T-helper 9 cell (primary cell): ENCODE results near the gene STK32B.
"Not testable (repeated sequence)": the region's sequence is repeated elsewhere in the genome, so short reads cannot be mapped to it uniquely, and the experiment has no call there.

Experiments used
- DNase-seq: peaks from one replicate; pipeline ENCODE4 v3.0.0-alpha.2; 2020

The STK32B gene

GRCh38 chr4:5277079-5277478, 225.8 kb downstream of the STK32B start:
- DNase-seq = no peak

GRCh38 chr4:5278213-5278612, 226.9 kb downstream of the STK32B start:
- no peak for DNase-seq

DNA sequence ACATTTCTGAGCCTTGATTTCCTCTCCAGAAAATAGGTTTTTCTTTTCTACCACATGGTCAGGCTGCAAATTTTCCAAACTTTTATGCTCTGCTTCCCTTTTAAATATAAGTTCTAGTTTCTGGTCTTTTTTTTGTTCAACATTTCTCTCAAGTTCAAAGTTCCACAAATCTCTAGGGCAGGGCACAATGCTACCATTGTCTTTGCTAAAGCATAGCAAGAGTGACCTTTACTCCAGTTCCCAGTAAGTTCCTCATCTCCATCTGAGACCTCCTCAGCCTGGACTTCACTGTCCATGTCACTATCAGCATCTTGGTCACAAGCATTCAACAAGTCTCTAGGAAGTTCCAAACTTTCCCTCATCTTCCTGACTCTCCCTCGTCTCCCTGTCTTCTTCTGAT, 228.8 kb downstream of the STK32B start:
- not testable (repeated sequence) for DNase-seq

GRCh38 chr4:5280828-5281227, 229.5 kb downstream of the STK32B start:
- DNase-seq = no peak

DNA sequence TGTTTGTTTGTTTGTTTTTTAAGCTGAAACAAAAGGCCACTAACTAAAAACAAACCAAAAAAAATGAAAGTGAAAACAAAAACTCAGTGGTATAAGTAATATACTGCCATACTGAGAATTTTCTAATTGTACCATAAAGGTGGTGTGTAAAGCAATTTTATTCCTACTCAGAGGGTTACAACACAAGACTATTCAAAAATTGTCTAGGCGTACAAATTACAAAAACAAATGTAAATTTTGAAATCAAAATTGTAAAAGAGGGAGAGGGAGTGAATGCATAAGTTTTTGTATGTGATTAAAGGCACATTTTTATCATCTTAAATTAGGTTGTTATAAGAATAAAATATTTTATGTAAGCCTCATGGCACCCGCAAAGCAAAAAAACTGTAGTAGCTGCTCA, 232.6 kb downstream of the STK32B start:
- no peak for DNase-seq

DNA sequence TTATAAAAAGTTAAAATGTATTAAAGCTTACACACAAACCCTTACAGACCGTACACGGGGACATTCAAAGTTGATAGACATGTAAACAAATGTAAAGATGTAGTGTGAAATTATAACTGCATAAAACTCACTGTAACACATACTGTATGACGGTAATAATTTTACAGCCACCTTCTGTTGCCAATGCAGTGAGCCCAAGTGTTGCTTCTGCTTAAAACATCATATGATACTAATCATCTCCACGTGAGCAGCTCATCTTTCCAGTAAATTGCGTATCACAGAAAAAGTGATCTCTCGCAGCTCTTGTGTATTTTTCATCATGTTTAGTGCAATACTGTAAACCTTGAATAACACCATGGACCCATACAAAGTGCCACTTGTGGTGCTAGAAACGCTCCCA, 233.2 kb downstream of the STK32B start:
- DNase-seq = no peak

- no peak for DNase-seq
These were observed 240.8 kb downstream of the STK32B start for GRCh38 chr4:5292101-5292500.

GRCh38 chr4:5298000-5298787, 246.9 kb downstream of the STK32B start:
- not testable (repeated sequence) for DNase-seq

DNA sequence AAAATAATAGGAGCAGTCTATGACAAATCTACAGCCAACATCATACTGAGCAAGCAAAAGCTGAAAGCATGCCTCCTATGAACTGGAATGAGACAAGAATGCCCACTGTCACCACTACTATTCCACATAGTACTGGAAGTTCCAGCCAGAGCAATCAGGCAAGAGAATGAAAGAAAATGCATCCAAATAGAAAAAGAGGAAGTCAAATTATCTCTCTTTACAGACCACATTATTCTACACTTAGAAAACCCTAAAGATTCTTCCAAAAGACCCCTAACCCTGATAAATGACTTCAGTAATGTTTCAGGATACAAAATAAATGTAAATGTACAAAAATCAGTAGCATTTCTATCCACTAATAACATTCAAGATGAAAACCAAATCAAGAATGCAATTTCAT, 249.0 kb downstream of the STK32B start:
- DNase-seq = no peak

DNA sequence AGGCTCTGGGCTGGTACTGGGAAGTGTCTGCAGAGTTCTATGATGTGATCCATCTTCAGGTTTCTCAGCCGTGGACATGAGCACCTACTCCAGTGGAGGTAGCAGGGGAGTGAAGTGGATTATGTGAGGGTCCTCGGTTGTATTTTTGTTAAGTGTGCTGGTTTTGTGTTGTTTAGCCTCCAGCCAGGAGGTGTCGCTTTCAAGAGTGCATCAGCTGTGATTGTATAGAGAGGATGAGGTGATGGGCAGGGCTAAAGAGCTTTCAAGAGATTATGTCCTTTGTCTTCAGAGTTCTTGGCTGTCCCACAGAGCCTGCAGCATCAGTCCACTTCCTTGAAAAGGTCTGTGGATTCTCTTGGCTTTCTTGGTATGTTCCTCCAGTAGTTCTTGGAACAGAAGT, 256.6 kb downstream of the STK32B start:
- no peak for DNase-seq

DNA sequence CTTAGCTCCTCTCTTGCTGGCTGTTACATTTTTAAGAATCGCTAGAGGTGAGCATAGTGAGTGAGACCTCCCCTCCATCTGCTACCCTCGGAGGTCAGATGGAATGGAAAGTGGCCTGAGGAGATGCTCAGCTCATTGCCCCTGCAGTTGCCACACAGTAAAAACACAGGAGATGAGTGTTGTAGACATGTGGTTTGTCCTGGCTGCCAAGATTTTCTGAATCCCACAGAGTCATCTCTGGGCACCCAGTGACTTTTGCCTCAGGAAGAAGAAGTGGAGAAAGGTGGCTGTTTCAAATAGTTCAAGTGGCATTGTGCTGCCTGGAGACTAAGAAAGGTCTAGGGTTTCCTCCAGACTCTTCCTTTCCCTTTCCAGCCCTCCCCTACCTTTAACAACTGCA, 271.0 kb downstream of the STK32B start:
- DNase-seq = no peak

DNA sequence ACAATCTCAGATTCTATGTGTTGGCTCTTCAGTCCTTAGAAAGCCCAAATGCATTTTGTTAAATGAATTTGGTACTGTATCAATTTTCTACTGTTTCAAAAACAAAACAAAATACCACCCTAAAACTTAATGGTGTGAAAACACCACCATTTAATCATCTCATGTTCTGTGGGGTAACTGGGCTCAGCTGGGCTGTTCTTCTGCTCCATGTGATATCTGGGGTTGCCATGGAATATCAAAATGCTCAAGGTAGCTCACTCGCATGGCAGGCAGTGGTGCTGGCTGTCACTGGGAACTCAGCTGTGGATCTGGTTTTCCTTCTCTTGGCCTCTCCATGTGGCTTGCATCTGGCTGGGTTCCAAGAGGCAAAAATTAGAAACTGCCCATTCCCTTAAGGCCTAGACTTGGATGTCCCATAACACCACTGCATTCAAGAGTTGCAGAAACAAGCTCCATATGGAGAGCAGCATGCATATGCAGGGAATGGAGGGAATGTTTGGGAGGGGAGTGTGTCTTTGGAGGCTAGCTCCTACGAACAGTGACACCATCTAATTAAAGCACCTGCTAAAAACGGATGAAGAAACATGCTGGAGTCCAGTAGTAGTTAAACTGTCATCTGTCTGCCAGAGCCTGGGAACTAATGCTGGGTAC, 279.2 kb downstream of the STK32B start:
- no peak for DNase-seq

DNA sequence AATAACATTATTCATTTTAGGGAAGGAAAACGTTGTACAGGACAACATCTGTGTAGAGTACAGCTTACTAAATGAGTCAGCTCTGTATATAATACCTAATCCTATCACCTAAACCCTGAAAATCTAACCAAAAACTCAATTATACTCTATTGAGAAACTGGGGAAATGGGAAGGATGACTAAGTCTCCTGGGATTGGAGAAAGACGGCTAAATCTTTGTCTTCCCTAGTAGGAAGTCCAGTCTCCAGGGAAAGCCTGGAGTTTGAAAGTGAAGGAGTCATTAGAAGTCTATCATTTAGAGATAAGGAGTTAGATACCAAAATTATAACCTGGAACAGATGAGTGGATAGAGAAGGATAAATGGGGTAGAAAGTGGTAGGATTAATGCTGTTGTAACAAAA, 286.5 kb downstream of the STK32B start:
- no peak for DNase-seq

DNA sequence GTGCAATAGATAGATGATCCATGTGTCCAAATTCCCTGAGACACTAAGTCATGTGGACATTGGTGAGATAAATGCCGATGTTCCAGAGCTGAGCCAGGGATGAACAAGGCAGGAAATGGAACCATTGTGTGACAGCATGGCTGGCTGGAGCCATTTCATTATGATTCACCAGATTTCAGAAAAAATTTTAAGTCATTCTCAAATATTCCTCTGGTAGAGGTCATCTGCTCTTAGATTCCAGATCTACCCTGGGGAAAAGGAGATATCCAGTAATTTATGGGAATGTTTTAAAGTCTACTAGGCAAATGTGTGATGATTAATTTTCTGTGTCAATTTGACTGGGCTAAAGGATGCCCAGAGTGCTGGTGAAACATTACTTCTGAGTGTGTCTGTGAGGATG, 287.3 kb downstream of the STK32B start:
- no peak for DNase-seq

DNA sequence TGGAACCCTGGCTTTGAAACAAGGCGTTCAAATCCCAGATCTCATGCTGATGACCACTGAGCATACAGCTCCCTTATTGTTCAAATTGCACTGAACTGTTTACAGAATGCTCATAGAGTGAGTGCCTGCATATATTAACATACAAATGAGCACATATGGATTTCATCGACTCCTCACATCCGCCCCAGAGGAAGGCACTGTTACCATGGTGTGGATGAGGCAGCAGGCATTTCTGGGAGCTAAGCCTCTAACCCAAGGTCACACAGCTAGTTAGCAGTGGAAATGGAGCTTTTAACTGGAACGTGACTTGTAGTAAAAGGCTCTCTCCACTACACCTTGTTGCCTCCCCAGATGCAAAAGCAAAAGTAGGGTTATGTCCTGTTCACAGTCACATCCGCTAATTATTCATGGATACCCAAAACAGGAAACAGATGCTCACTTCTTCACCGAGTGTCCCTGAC, 289.7 kb downstream of the STK32B start:
- DNase-seq = no peak

- no peak for DNase-seq
These were observed 290.2 kb downstream of the STK32B start for GRCh38 chr4:5341526-5341925.

DNA sequence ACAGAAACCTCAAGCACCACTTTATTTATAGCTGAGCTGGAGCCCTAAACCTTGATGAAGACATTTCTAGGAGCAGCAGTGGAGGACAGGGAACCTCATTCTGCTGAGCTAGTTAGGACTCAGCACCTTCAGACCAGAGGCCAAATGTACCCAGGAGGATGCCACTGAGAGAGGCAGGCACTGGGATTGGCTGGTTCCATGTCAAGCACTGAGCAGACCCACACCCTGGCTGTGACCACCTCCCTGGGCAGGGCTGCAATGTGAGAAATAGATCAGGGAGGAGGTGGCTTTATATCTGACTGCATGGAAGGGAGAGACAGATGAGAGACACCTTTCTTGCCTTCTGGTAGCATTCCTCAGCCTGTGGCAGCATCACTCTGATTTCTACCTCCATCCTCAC, 304.6 kb downstream of the STK32B start:
- DNase-seq = no peak

- DNase-seq = no peak
These were observed 306.6 kb downstream of the STK32B start for GRCh38 chr4:5357870-5358269.

GRCh38 chr4:5361968-5362367, 310.7 kb downstream of the STK32B start:
- no peak for DNase-seq

DNA sequence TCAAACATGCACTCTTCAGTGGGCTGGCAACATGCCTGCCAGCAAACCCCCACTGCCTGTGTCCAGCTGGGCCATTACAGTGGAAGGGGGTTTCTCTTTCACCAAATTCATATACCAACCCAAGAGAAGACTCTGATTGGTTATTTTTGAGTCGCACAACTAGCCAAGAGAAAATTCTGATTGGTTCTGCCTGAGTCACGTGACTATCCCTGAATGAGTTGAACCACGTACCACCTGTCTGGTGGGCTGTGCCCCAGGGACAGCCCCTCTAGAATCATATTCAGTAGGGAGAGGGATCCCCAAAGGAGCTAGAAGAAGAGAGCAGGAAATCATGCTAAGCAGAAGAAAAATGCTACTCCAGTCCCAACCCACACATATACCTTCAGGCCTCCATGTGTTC, 313.1 kb downstream of the STK32B start:
- no peak for DNase-seq

DNA sequence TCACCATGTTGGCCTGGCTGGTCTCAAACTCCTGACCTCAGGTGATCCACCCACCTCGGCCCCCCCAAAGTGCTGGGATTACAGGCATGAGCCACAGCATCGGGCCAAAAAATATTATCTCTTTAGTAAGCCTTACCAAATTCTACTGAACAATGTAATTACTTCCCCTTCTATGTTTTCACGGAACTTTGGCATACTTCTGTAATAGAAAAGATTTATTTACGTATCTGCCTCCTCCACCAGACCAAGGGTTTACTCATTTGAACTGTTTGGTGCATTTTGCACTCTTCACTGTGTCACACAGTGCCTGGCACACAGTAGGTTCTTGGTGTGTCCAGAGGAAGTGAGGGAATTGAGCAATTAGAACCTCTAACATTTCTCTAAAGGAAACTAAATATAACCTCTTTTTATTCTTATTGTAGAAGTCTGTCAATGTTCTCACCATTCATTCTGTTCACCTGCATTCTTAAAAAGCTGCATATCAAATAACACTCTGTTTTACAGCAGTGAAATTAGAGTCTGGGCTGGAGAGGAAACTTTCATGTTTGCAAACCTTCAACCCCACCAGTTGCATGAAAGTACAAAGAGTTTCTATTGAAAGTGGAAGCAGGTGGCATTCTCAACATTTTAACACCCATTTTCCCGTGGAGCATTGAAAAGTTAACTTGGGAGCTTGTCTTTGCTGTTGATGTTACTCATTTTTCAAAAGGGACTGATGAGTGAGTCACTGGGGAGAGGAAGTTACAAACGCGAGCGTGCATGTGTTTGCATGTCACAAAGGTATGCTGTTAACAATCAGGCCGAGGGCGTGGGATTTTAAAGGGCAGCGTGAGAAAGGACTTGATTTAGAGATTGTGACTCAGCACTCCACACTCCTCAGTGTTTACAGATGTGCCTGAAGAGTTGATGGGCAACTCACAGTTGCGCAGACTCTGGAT, 314.1 kb downstream of the STK32B start:
- DNase-seq = no peak

GRCh38 chr4:5366009-5366386, 314.7 kb downstream of the STK32B start:
- no peak for DNase-seq

GRCh38 chr4:5366421-5366820, 315.1 kb downstream of the STK32B start:
- DNase-seq = no peak
